HuH-7 (cell line): ENCODE data around the gene EVI5L.
"Not testable (repeated sequence)": the region's sequence is repeated elsewhere in the genome, so short reads cannot be mapped to it uniquely, and the experiment has no call there.

Experiments
- DNase-seq: peaks from one replicate; pipeline ENCODE4 v3.0.0; 2011; ENCODE audit warnings: low spot score

EVI5L gene

DNA sequence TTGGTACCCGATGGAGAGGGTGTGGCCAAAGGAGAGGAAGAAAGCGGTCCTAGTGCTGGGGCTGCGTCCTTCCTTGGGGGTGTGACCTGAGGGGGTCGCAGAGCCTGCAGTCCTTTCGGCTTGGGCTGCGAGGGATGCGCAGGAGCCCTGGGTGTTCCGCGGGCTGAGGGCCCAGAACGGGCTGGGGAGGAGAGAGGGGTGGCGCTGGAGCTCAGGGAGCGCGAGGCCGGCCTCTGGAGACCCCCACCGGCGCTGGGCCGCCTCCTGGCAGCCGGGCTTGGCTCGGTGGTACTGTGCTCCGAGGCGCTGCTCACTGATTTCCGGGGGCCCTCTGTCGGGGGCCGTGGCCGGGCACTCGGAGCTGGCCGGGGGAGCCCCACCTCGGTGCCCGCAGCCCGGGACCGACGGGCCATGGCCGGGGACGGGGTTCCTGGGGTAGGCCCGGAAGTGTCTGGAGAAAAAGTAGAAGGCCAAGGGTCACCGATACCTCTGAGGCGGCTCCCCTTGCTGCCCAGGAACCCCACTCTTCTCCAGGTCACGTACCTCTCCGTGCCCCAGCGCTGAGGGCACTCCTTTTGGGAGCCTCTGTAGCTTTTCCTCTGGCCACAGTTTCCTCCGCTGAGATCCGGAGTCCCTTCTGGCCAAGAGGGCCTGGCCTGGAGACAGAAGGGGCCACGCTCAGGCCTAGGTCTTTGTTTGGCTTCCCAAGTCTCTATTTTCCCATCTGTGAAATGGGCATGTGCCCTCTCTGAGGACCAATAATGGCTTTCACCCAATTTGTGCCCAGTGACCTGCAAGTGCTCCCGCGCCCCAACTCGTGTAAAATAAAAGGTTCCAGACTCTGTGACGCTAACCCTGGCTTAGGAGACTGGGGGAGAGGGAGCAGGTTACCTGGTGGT lies 42.5 kb downstream of the EVI5L start:
- no peak for DNase-seq

DNA sequence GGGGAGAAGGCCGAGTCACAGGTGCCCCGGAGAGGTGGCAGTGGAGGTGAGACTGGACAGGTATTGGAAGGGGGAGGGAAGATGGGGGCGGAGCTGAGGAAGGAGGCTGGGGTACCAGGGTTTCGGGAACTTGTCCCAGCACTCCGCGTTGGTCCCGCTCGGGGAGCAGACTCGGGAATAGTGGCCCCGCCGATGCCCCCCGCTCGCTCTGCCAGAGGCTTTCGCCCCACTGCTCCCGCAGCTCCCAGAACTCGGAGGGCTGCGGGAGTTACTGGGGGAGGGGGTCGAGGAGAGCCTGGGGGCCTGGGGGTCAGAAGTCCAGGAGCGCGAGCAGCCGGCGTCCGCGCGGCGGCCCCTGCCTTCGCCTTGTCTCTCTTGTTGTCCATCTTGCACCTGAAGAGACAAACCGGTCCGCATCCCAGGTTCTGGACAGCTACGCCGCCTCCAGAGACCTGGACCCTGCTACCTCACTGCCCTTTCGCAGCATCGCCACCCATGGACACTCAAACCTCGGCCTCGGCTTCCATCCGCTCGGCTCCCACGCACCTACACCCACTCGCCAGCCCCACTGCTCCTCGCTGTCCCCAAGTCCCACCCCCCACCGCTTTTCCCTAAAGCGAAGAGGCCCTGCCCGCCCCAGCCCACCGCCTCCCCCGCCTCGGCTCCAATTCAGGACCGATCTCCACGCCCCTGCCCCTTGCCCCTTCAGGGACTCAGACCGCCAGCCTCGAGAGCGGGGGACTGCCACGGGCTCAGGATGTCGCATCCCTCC lies 43.5 kb downstream of the EVI5L start:
- DNase-seq = no peak

DNA sequence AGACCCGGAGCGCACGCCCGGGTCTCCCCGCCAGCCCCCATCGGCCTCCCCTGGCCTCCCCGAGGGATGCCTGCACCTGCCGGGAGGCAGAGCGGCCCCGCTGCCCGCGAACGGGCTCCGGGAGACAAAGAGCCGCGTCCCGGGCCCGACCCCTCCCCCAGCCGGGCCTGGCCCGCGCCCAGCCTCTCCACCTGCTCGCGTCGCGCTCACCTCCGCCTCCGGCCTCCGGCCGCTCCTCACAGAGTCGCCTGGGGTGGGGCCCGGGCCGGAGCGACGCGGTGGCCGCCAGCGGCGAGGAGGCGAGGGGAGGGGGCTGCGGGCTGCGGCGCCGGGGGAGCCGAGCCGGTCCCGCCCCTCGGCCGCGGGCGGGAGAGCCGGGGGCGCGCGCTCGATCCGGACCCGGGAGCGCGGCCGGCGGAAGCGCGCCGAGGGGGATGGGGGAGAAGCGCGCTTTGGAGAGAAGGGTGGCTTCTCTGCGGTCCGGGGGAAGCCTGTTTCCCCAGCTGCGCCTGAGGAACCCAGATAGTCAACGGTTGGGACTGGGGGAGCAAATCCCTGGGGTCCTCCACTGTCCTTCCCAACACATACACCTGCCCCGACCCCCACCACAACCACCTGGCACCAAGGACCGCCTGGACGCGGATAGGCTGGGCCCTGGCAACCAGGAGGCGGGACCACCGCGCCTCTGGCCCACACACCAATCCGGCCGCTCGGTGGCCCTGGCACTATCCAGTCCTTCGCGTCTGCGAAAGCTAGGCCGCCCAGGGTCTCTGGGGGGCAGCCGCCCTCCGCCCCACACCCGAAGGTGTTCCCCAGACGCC lies 44.3 kb downstream of the EVI5L start, which contains the start of gene PRR36:
Gene PRR36, minus strand, starts transcription at position 315 of the 821 bp plus-strand sequence. CDS start 701 bp downstream, outside the sequence.
- peak; percentile 52 for DNase-seq

DNA sequence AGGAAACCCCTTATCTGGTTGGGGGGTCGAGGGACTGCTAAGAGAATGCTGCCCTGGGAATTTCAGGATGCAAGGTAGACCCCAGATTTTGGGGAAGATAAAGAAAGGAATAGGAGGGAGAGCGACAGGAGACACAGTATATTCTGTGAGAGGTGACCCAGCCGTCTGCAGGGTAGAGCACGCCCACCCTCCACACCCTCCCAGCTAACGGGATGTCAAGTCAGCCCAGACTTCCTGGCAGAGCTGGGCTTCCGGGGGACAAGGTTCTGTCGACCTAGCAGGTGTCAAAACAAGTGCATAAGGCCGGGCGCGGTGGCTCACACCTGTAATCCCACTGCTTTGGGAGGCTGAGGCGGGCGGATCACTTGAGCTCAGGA lies 44.9 kb downstream of the EVI5L start:
- no peak for DNase-seq

DNA sequence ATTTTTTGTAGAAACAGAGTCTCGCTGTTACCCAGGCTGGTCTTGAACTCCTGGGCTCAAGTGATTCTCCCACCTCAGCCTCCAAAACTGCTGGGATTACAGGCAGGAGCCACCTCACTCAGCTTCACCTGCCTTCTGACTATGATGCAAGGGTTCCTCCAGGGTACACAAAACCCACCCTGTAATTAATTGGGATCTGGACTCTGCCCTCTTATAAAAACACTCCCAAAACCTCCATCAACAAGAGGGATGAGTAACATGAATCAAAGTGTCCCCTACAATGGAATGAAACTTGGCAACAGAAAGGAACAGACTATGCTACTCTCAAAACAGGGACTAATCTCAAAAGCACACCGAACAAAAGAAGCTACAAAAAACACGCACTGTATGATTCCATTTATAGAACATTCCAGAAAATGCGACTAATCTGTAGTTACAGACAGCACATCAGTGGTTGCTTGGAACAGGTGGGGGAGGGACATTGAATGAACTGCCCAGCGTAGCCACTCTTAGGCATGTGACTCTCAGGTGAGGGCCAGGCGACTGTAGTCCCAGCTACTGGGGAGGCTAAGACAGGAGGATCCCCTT lies 47.3 kb downstream of the EVI5L start:
- DNase-seq = no peak

DNA sequence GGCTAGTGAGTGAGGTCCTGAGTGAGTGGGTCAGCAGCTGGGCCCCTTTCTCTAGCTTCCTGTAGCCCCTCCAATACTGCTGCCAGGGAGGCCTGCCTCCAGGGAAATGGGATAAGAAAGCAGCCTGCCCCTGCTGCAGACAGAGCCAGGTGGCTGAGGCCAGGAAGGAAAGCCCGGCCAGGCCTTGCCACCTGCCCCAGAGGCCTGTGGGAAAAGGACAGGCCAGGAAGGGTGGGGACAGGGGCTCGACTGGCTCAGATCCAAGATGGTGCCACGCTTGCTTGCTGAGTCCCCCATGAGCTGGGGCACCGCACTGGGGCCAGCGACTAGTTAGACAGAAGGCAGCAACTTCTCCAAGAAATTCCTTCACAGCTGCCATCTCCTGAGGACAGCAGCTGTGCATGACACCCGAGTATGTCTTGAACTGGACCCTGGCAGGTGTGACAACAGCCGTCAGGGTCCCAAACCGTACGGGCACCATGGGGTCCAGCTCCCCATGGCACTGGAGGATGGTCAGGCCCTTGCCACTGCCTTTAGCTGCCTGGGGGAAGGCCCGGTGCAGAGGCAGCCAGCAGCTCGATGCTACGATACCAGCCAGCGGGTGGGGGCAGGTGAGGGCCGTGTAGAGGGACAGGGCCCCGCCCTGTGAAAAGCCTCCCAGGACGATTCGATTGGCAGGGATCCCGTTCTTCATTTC lies 49.2 kb downstream of the EVI5L start:
- DNase-seq = no peak

DNA sequence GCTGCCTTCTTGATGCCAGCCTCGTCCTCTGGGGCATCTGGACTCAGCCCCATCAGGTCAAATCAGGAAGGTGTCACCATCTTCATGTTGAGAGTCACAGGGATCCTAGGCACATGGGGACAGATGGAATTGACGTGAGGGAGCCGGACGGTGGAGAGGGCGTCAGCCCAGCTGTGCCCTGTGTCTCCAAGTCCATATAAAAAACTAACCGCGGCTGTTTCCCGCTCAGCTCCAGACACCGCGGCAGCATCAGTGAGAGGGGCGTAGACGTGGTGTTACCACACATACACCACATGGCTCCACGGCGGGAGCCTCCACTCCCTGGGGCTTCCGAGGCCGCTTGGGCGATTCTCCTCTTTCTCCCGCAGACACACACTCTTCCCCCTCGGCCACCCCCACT lies 49.8 kb downstream of the EVI5L start:
- DNase-seq = no peak

DNA sequence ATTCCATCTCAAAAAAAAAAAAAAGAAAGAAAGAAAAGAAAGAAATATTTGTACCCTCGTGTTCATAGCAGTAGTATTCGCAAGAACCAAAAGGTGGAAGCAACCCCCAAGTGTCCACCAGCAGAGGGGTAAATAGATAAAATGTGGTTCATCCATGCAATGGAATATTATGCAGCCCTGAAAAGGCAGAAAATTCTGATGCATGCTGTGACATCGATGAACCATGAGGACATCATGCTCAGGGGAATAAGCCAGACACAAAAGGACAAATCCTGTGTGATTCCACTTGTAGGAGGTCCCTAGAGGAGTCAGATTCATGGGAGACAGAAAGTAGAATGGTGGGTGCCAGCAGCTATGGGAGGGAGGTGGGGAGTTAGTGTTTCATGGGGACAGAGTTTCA lies 51.9 kb downstream of the EVI5L start:
- no peak for DNase-seq

DNA sequence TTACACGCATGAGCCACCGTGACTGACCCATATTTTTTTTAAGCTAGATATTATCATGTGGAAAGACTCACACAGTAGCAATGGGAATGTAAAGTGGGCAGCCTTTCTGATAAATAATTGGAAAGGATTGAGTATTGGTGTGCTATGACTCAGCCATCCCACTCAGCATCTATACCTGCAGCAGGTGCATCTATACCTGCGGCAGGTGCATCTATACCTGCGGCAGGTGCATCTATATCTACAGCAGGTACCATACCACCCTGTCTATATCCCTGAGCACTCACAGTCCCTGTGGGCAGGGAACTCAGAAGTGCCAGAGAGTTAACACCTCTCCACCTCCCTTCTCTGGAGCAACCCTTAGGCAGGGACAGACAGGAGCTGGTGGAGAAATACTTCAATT lies 53.1 kb downstream of the EVI5L start:
- no peak for DNase-seq

DNA sequence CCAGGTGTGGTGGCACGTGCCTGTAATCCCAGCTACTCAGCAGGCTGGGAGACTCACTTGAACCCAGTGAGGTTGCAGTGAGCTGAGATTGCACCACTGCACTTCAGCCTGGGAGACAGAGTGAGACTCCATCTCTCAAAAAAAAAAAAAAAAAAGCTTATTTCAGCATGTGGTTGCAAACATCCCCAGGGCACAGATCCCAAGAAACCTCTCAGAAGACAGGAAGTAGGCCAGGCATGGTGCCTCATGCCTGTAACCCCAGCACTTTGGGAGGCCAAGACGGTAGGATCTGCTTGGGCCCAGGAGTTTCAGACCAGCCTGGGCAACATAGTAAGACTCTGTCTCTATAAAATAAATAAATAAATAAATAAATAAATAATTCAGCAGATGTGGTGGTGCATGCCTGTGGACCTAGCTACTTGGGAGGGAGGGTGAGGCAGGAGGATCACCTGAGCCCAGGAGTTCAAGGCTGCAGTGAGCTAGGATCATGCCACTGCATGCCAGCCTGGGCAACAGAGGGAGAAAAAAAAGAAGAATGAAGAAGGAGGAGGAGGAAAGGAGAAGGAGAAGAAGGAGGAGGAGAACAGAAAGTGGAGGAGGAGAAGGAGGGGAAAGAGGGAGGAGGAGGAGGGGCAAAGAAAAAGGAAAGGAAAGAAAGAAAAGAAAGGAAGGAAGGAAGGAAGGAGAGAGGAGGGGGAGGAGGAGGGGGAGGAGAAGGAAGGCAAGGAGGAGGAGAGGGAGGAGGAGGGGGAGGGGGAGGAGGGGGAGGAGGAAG lies 54.0 kb downstream of the EVI5L start:
- DNase-seq = no peak

DNA sequence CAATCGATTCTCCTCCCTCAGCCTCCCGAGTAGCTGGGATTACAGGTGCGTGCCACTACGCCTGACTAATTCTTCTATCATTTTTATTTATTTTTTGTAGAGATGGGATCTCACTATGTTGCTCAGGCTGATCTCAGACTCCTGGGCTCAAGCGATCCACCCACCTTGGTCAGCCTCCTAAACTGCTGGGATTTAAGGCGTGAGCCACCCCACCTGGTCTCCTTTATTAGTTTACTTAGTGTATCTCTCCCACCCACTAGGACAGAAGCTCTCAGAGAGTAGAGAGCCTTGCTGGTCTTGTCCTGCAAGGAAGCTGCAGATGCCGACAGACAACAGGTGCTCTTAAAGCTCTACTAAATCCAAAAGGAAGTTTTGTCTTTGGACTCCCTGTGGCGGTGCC lies 55.8 kb downstream of the EVI5L start:
- DNase-seq = no peak

DNA sequence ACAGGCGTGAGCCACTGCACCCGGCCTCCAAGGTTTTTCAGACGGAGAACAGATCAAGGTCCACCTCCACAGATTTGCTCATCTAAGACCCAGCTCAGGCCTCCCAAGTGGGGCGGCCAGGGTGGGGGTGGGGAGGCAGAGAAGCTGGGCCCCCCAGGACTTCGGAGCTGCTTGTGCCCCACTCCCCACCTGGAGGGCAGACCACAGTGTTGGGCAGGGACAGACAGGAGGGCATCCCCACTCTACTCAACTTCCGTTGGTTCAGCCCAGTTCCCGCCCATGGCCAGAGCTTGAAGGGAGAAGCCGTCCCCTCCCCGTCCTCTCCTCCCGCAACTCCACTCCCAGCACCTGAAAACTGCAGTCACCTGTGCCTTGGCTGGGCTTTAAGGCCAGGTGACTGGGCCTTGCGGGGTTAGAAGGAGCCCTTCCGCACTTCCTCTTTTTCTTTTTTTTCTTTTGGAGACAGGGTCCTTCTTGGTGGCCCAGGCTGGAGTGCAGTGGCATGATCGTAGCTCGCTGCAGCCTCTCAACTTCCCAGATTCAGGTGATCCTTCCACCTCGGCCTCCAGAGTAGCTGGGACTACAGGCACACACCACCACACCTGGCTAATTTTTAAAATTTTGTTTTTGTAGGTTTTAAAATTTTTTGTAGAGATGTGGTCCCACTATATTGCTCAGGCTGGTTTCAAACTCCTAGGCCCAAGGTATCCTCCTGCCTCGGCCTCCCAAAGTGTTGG lies 57.6 kb downstream of the EVI5L start:
- no peak for DNase-seq

DNA sequence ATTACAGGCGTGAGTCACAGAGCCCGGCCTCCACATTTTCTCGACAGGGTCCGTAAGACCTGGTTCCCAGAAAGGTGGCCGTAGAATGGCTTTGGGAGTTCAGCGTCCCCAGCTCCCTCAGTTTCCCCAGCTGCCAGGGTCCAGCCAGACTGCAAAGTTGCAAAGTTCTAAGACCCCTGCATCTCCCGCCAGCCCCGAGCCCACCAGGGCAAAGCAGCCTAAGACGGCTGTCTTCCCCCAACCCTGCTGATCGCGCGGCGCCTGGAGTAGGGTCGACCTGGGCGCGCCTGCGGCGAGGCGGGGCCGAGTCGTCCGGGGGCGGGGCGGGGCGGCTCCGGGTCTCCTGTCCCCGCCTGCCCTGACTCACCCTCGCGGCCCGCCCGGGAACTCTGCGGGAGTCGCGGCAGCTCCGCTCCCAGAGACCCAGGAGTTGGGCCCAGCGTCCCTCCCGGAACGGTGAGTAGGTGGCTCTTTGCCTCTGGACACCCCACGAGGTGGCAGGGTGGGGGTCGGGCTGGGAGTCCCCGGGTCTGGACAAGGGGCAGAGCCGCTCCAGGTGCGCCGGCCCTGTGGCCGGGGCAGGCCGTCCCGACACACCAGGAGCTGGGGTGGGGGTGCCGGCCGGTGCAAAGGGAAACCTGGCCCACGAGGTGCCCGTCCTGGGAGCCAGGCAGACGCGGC lies 58.3 kb downstream of the EVI5L start, which contains the start of gene LRRC8E:
Gene LRRC8E, plus strand, starts transcription at position 366 of the 681 bp plus-strand sequence. CDS start 7,094 bp downstream, outside the sequence.
- DNase-seq = peak; percentile 73

DNA sequence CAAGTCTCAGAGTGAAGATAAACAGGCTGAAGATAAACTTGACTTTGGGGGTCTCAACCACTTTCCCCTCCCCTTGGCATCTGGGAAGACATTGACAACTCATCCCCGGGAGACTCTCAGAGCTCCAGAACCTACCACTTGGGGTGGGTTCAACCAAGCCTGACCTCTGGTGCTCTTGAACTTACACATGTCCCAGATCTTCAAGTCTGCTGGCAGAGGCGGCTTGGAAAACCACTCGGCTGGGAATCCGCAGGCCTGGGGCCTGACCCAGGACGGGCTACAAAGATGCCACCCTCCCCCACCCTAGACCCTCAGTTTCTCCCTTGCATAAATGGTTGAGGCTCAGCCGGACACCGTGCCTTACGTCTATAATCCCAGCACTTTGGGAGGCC lies 58.8 kb downstream of the EVI5L start:
- DNase-seq = no peak

DNA sequence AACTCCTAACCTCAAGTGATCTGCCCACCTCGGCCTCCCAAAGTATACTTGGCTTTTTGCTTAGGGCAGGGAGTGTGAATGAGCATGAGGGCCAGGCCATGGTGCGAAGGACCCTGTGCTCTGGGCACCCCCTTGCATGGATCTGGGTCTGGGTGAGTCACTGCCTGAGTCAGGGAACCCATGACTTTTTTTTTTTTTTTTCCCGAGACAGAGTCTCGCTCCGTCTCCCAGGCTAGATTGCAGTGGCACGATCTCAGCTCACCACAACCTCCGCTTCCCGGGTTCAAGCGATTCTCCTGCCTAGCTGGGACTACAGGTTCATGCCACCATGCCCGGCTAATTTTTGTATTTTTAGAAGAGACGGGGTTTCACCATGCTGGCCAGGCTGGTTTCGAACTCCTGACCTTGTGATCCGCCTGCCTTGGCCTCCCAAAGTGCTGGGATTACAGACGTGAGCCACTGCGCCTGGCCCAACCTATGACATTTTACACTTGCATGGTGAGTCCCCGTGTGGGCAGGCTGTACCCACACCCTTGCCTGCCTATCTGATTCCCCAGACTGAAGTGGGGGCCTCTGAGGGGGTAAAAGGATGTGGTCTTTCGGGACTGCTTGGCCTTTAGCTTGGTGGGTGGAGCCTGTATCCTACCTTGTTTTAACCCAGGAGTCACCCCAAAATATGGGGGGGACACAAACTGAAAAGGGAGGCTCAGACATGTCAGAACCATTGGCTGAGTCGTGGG lies 63.5 kb downstream of the EVI5L start:
- DNase-seq = not testable (repeated sequence)

DNA sequence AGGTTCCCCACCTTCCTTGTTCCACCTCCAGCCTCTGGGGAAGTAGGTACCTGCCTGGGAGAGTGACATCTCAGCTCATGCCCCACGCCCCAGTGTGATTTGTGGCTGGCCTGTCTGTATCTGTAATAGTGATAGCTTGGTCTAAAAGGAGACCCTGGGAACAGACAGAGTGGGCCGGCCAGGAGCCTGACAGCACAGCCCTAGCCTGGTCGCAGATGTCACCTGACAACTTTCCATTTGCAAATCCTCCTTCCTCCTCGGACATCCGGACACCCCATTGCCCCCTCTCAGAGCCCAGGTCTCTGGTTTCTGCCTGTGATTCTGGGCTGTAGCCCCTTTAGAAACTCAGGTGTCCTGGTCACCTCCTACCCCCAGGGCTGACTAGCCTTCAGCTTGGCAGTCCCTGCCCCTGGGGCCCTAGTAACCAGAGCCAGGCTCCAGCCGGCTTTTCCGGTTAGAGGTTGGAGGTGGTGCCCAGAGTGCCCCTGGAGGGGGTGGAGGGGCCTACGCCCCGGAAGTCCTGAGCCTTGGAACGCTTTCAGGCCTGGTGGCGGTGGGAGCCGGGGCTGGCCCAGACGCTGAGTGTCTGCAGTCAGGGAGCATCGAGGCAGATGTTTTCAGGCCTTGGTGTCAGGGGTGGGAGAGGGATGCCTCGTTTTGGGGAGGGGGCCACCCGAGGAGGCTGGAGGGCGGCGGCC lies 64.7 kb downstream of the EVI5L start:
- DNase-seq = no peak

DNA sequence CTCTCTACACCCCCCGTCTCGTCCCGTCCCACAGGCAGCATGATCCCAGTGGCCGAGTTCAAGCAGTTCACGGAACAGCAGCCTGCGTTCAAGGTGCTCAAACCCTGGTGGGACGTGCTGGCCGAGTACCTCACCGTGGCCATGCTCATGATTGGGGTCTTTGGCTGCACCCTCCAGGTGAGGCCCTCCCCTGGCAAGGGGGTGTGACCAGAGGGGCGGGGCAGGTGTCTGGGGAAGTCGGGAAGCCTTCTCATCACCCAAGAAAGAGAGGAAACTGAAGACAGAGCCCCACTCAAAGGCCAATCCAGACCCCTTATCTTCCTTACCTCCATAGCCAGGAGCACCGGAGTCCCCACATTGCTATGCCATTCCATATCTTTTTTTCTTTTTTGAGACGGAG lies 65.5 kb downstream of the EVI5L start:
- DNase-seq = no peak

DNA sequence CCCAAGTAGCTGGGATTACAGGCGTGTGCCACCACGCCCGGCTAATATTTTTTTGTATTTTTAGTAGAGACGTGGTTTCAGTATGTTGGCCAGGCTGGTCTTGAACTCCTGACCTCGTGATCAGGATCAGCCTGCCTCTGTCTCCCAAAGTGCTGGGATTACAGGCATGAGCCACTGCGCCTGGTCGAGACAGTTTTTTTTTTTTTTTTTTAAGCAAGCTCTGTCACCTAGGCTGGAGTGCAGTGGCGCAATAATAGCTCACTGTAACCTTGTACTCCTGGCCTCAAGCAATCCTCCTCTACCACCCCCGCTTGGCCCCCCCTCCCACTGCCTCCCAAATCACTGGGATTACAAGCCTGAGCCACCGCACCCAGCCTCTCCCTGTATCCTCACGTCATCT lies 67.3 kb downstream of the EVI5L start:
- no peak for DNase-seq
